Tibial nerve (tissue), 4 donors: ENCODE data around the gene MMP25. TPM values are rescaled to one million over a fixed set of nuclear protein-coding genes. Genes with fewer than 3 reads are reported as not detected.

Source experiments
- DNase-seq, 2 donors: peaks; one replicate each; pipeline ENCODE4 v3.0.0-alpha.2; 2019; ENCODE audit warnings: low spot score in 2 of 2
- H3K27ac ChIP-seq, 4 donors: fragments of 200-600 bp; sonication (generic) in 3 of 4; one replicate each; pipeline ENCODE4 v1.5.1; 2017 to 2019; ENCODE audit warnings: mild to moderate bottlenecking in 1 of 4
- H3K27me3 ChIP-seq, 2 donors: fragments of 200-600 bp; sonication (generic) in 1 of 2; one replicate each; pipeline versions ENCODE4 v1.5.1 to v1.6.0; 2017 to 2019
- H3K36me3 ChIP-seq, 3 donors: fragments of 200-600 bp; sonication (generic); one replicate each; pipeline ENCODE4 v1.5.1; 2018 to 2019
- H3K4me1 ChIP-seq, 4 donors: fragments of 200-600 bp; sonication (generic) in 3 of 4; one replicate each; pipeline ENCODE4 v1.5.1; 2017 to 2019
- H3K4me3 ChIP-seq, 4 donors: fragments of 200-600 bp; sonication (generic) in 3 of 4; one replicate each; pipeline ENCODE4 v1.5.1; 2017 to 2019; ENCODE audit warnings: mild to moderate bottlenecking in 1 of 4, moderate library complexity in 1 of 4
- H3K9me3 ChIP-seq, 4 donors: fragments of 200-600 bp; sonication (generic) in 3 of 4; one replicate each; pipeline ENCODE4 v1.5.1; 2017 to 2019
- CTCF ChIP-seq, 5 experiments: fragments of 200-600 bp in 3 of 5; fragments of 450-650 bp in 2 of 5; sonication (generic) in 3 of 5; IDR thresholded peaks; one replicate each; pipeline ENCODE4 v1.5.1; 2016 to 2019; ENCODE audit warnings: antibody characterized with exemption in 5 of 5, mild to moderate bottlenecking in 3 of 5, moderate library complexity in 2 of 5
- EP300 ChIP-seq, 2 donors: sonication (generic); formaldehyde crosslinking; IDR thresholded peaks; one replicate each; pipeline ENCODE4 v1.6.1; 2017; ENCODE audit warnings: antibody characterized with exemption in 2 of 2, mild to moderate bottlenecking in 1 of 2
- POLR2A ChIP-seq, 2 donors: fragments of 450-650 bp; IDR thresholded peaks; one replicate each; pipeline ENCODE4 v1.6.1; 2017; ENCODE audit warnings: antibody characterized with exemption in 2 of 2, mild to moderate bottlenecking in 2 of 2, moderate library complexity in 2 of 2
- WGBS, 2 donors: methylation state at CpG; one replicate each; pipeline ENCODE4 v1.1.5; 2018; 5-methylcytosine and 5-hydroxymethylcytosine counted together
- total RNA-seq, 4 donors: library from RNA; depleted of rRNA; stranded (reverse); fragments of >200 nt; gene quantifications; one replicate each; pipeline ENCODE4 v1.1.0, GENCODE V29; 2016

The MMP25 gene
- total RNA-seq, 4 donors from 2014 or later, result under 0.01 to 0.42 TPM; not detected in 2

- Histone ChIP-seq H3K36me3 (no peaks in the 10 kb centered on the region), H3K4me3 (peak within 1 kb of the TSS; percentile 42 to 65 (median 63)), H3K4me1 (peaks cover 0 to 64% (median 31%) of the 10 kb centered on the region in 4 donors), H3K9me3 (no peaks in the 10 kb centered on the region), H3K27me3 (peaks cover 0 to 23% of the 10 kb centered on the region in 2 donors), H3K27ac (peak within 1 kb of the TSS; percentile 78 to 99 (median 95))
- TF ChIP-seq CTCF (IDR thresholded peaks at IDR 0.05) (peak in 2 of 5 experiments; percentile 44 to 45), POLR2A (IDR thresholded peaks at IDR 0.05) (peak; percentile 75 to 82), EP300 (IDR thresholded peaks at IDR 0.05) (no peak)
- WGBS, 2 donors, result 1 to 3% methylated on average over 6 to 19 of the region's 49 CpGs
- DNase-seq, result peak; percentile 42 to 47
Observed at GRCh38 chr16:3020247-3020603, 26.1 kb upstream of the MMP25 start, which contains the start of gene TNFRSF12A. TNFRSF12A (plus strand) TSS chr16:3020368; CDS start chr16:3020398, 30 bp downstream.

GRCh38 chr16:3020604-3021448 lies 25.5 kb upstream of the MMP25 start:
- H3K4me3 ChIP-seq, result peak overlapping the region; percentile 42 to 65 (median 63)
- TF ChIP-seq CTCF (IDR thresholded peaks at IDR 0.05), result no peak
- TF ChIP-seq EP300 (IDR thresholded peaks at IDR 0.05), result peak; percentile 15 to 69
- peaks cover 0 to 6% (median 0%) of the 10 kb centered on the region in 3 donors for H3K36me3 ChIP-seq
- peak; percentile 27 to 33 for DNase-seq
- peak overlapping the region; percentile 78 to 99 (median 95) for H3K27ac ChIP-seq
- peaks cover 0 to 67% (median 31%) of the 10 kb centered on the region in 4 donors for H3K4me1 ChIP-seq
- 0 to 1% methylated on average over 25 to 30 of the region's 57 CpGs for WGBS, 2 donors
- no peaks in the 10 kb centered on the region for H3K9me3 ChIP-seq
- peaks cover 0 to 23% of the 10 kb centered on the region in 2 donors for H3K27me3 ChIP-seq

- DNase-seq, result peak; percentile 56 to 66
- Histone ChIP-seq H3K4me1 (peaks cover 0 to 67% (median 31%) of the 10 kb centered on the region in 4 donors), H3K9me3 (no peaks in the 10 kb centered on the region), H3K4me3 (peak overlapping the region; percentile 42 to 65 (median 63)), H3K27me3 (peaks cover 0 to 23% of the 10 kb centered on the region in 2 donors), H3K27ac (peak overlapping the region; percentile 78 to 99 (median 95)), H3K36me3 (peaks cover 0 to 14% (median 5%) of the 10 kb centered on the region in 3 donors)
- TF ChIP-seq EP300 (IDR thresholded peaks at IDR 0.05) (no peak), CTCF (IDR thresholded peaks at IDR 0.05) (peak in 3 of 5 experiments; percentile 16 to 21 (median 17))
- 6% methylated on average over 22 to 24 of the region's 25 CpGs for WGBS, 2 donors
Observed at GRCh38 chr16:3021449-3022207, 24.7 kb upstream of the MMP25 start.

GRCh38 chr16:3022208-3022683 lies 24.1 kb upstream of the MMP25 start:
- Histone ChIP-seq H3K27ac (peak overlapping the region; percentile 78 to 99 (median 95)), H3K4me3 (peak overlapping the region in 3 of 4 donors; percentile 42 to 65 (median 62)), H3K27me3 (peaks cover 0 to 20% of the 10 kb centered on the region in 2 donors), H3K4me1 (peaks cover 0 to 67% (median 31%) of the 10 kb centered on the region in 4 donors), H3K9me3 (no peaks in the 10 kb centered on the region), H3K36me3 (peaks cover 0 to 20% (median 5%) of the 10 kb centered on the region in 3 donors)
- TF ChIP-seq CTCF (IDR thresholded peaks at IDR 0.05), result no peak
- TF ChIP-seq POLR2A (IDR thresholded peaks at IDR 0.05), result no peak
- TF ChIP-seq EP300 (IDR thresholded peaks at IDR 0.05), result peak in 1 of 2 donors; percentile 81
- peak; percentile 84 to 87 for DNase-seq
- 2 to 9% methylated on average over 8 of the region's 8 CpGs for WGBS, 2 donors
